Smooth muscle cell (in vitro differentiated cells): ENCODE measurements around the gene P4HB. TPM values are rescaled to one million over a fixed set of nuclear protein-coding genes. Genes with fewer than 3 reads are reported as not detected.

Source experiments
- DNase-seq: peaks from one replicate; lab custom pipeline; 2025; ENCODE audit not compliant: unreplicated experiment; lab: John Stamatoyannopoulos, UW
- H2AFZ ChIP-seq: fragments of 200-600 bp; sonication (generic); 2 replicates; pipeline ENCODE4 v1.6.0; 2016; ENCODE audit warnings: antibody characterized with exemption, low read depth, mild to moderate bottlenecking
- H3F3A ChIP-seq: fragments of 200-600 bp; sonication (generic); 2 replicates; pipeline ENCODE4 v1.6.0; 2017; ENCODE audit warnings: antibody characterized with exemption, low read depth
- H3K27ac ChIP-seq: fragments of 200-600 bp; sonication (generic); 2 replicates; pipeline ENCODE4 v1.5.1; 2016; ENCODE audit warnings: low read depth, mild to moderate bottlenecking
- H3K27me3 ChIP-seq: fragments of 200-600 bp; sonication (generic); 2 replicates; pipeline ENCODE4 v1.6.1; 2016; ENCODE audit warnings: low read depth, mild to moderate bottlenecking
- H3K36me3 ChIP-seq: fragments of 200-600 bp; sonication (generic); 2 replicates; pipeline ENCODE4 v1.5.1; 2016; ENCODE audit warnings: low read depth
- H3K4me1 ChIP-seq: fragments of 200-600 bp; sonication (generic); 2 replicates; pipeline ENCODE4 v1.5.1; 2016; ENCODE audit warnings: low read depth
- H3K4me2 ChIP-seq: fragments of 200-600 bp; sonication (generic); 2 replicates; pipeline ENCODE4 v1.6.0; 2016; ENCODE audit warnings: mild to moderate bottlenecking
- H3K4me3 ChIP-seq: fragments of 200-600 bp; sonication (generic); 2 replicates; pipeline ENCODE4 v1.5.1; 2016; ENCODE audit warnings: mild to moderate bottlenecking
- H3K79me2 ChIP-seq: fragments of 200-600 bp; sonication (generic); 2 replicates; pipeline ENCODE4 v1.6.0; 2016; ENCODE audit warnings: low read depth, mild to moderate bottlenecking
- H3K9ac ChIP-seq: fragments of 200-600 bp; sonication (generic); 2 replicates; pipeline ENCODE4 v1.6.0; 2016; ENCODE audit warnings: low read depth
- H3K9me3 ChIP-seq: fragments of 200-600 bp; sonication (generic); replicated peaks from 2 replicates; pipeline ENCODE4 v1.5.1; 2016; ENCODE audit warnings: low read depth
- H4K20me1 ChIP-seq: fragments of 200-600 bp; sonication (generic); 2 replicates; pipeline ENCODE4 v1.6.0; 2016; ENCODE audit warnings: low read depth
- CTCF ChIP-seq: fragments of 200-600 bp; sonication (generic); IDR thresholded peaks from 2 replicates; pipeline ENCODE4 v1.5.1; 2017; ENCODE audit warnings: borderline replicate concordance, mild to moderate bottlenecking, antibody characterized with exemption; ENCODE audit not compliant: insufficient read depth, poor library complexity, severe bottlenecking
- WGBS: methylation state at CpG from one replicate; pipeline ENCODE4 v1.1.7; 2016; ENCODE audit warnings: low lambda C conversion rate; 5-methylcytosine and 5-hydroxymethylcytosine counted together
- polyA plus RNA-seq: library from polyadenylated mRNA; unstranded; fragments of >200 nt; fragmentation: Nextera tagmentation; extraction: Ambion mirVana; gene quantifications from 2 replicates; pipeline ENCODE4 v1.2.1, GENCODE V29; 2016
- total RNA-seq: library from RNA; depleted of rRNA; stranded (reverse); fragments of >200 nt; gene quantifications from 2 replicates; pipeline ENCODE4 v1.2.3, GENCODE V29; 2014

P4HB gene
- total and polyA plus RNA-seq, 2 experiments from 2014 or later = 1,526 to 1,593 TPM

- 96% methylated on average over 5 of the region's 5 CpGs for WGBS
- no peak for TF ChIP-seq CTCF
- H3K9me3 ChIP-seq = no peaks in the 10 kb centered on the region
- DNase-seq = no peak
- no peaks in the 10 kb centered on the region for H3F3A ChIP-seq
- peaks cover 35% of the 10 kb centered on the region for H4K20me1 ChIP-seq
- no peak overlapping the region for H3K27ac ChIP-seq
- H3K27me3 ChIP-seq = no peaks in the 10 kb centered on the region
- no peak overlapping the region for H2AFZ ChIP-seq
- H3K4me2 ChIP-seq = no peak overlapping the region
- peaks cover 27% of the 10 kb centered on the region for H3K79me2 ChIP-seq
- H3K36me3 ChIP-seq = no peaks in the 10 kb centered on the region
- H3K4me3 ChIP-seq = no peak overlapping the region
- H3K9ac ChIP-seq = no peak overlapping the region
- H3K4me1 ChIP-seq = peaks cover 4% of the 10 kb centered on the region
These were observed 24.6 kb upstream of the P4HB start for GRCh38 chr17:81884968-81885367.

- peaks cover 31% of the 10 kb centered on the region for H4K20me1 ChIP-seq
- peaks cover 2% of the 10 kb centered on the region for H3F3A ChIP-seq
- no peak for TF ChIP-seq CTCF
- no peak overlapping the region for H3K27ac ChIP-seq
- H3K9me3 ChIP-seq = no peaks in the 10 kb centered on the region
- no peak overlapping the region for H3K9ac ChIP-seq
- DNase-seq = no peak
- no peak overlapping the region for H3K4me2 ChIP-seq
- no peaks in the 10 kb centered on the region for H3K27me3 ChIP-seq
- no peak overlapping the region for H3K4me3 ChIP-seq
- H3K36me3 ChIP-seq = no peaks in the 10 kb centered on the region
- no peak overlapping the region for H2AFZ ChIP-seq
- 94% methylated on average over 11 of the region's 11 CpGs for WGBS
- H3K4me1 ChIP-seq = no peaks in the 10 kb centered on the region
- peaks cover 22% of the 10 kb centered on the region for H3K79me2 ChIP-seq
These were observed 24.2 kb upstream of the P4HB start for GRCh38 chr17:81884520-81884919.

- no peak for TF ChIP-seq CTCF
- H3K79me2 ChIP-seq = peaks cover 5% of the 10 kb centered on the region
- H3K9me3 ChIP-seq = no peaks in the 10 kb centered on the region
- no peaks in the 10 kb centered on the region for H3K36me3 ChIP-seq
- no peak overlapping the region for H2AFZ ChIP-seq
- WGBS = 94% methylated on average over 5 of the region's 5 CpGs
- H3K27ac ChIP-seq = no peak overlapping the region
- no peak overlapping the region for H3K4me3 ChIP-seq
- no peak overlapping the region for H3K4me2 ChIP-seq
- no peak overlapping the region for H3K9ac ChIP-seq
- H4K20me1 ChIP-seq = no peaks in the 10 kb centered on the region
- H3K27me3 ChIP-seq = no peaks in the 10 kb centered on the region
- no peaks in the 10 kb centered on the region for H3K4me1 ChIP-seq
- H3F3A ChIP-seq = peaks cover 6% of the 10 kb centered on the region
- DNase-seq = no peak
These were observed 18.8 kb upstream of the P4HB start for GRCh38 chr17:81879121-81879520.

GRCh38 chr17:81878294-81878693 is 18.0 kb upstream of the P4HB start:
- H3K27ac ChIP-seq = no peak overlapping the region
- no peaks in the 10 kb centered on the region for H3K27me3 ChIP-seq
- no peaks in the 10 kb centered on the region for H3K9me3 ChIP-seq
- TF ChIP-seq CTCF = no peak
- H3K4me3 ChIP-seq = no peak overlapping the region
- no peaks in the 10 kb centered on the region for H3K4me1 ChIP-seq
- WGBS = 100% methylated on average over 3 of the region's 3 CpGs
- H3K9ac ChIP-seq = no peak overlapping the region
- no peaks in the 10 kb centered on the region for H3K36me3 ChIP-seq
- H3F3A ChIP-seq = peaks cover 6% of the 10 kb centered on the region
- no peak for DNase-seq
- no peaks in the 10 kb centered on the region for H4K20me1 ChIP-seq
- no peak overlapping the region for H2AFZ ChIP-seq
- no peak overlapping the region for H3K4me2 ChIP-seq
- peaks cover 5% of the 10 kb centered on the region for H3K79me2 ChIP-seq
